ENCODE measurements around the gene CBR3. TPM values are rescaled to one million over a fixed set of nuclear protein-coding genes. Genes with fewer than 3 reads are reported as not detected.

Gene CBR3
- total RNA-seq (11.1 and 11.3 TPM in 2 replicates), polyA plus RNA-seq (1.0 and 1.9 TPM in 2 replicates), polyA minus RNA-seq (4.3 and 7.8 TPM in 2 replicates)
- total RNA-seq (2013): 4.8 TPM

- H3K4me3 Mint-ChIP-seq: peak within 1 kb of the TSS; percentile 90
- TF ChIP-seq EZH2 (IDR thresholded peaks at IDR 0.05; ENCODE audit: borderline replicate concordance, insufficient read depth, low read depth, low read length, poor library complexity, severe bottlenecking): no peak
- TF ChIP-seq, protein P1, sequence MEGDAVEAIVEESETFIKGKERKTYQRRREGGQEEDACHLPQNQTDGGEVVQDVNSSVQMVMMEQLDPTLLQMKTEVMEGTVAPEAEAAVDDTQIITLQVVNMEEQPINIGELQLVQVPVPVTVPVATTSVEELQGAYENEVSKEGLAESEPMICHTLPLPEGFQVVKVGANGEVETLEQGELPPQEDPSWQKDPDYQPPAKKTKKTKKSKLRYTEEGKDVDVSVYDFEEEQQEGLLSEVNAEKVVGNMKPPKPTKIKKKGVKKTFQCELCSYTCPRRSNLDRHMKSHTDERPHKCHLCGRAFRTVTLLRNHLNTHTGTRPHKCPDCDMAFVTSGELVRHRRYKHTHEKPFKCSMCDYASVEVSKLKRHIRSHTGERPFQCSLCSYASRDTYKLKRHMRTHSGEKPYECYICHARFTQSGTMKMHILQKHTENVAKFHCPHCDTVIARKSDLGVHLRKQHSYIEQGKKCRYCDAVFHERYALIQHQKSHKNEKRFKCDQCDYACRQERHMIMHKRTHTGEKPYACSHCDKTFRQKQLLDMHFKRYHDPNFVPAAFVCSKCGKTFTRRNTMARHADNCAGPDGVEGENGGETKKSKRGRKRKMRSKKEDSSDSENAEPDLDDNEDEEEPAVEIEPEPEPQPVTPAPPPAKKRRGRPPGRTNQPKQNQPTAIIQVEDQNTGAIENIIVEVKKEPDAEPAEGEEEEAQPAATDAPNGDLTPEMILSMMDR (IDR thresholded peaks at IDR 0.05): no peak
- Histone ChIP-seq H3K4me3 (ENCODE audit: control extremely low read depth in 1 of 5, extremely low read depth in 1 of 5, insufficient read depth in 1 of 5, low read depth in 2 of 5, low read length in 4 of 5) (peak within 1 kb of the TSS; percentile 71 to 89 (median 76)), H4K20me1 (ENCODE audit: control insufficient read depth, insufficient read depth, low read length, poor library complexity, severe bottlenecking) (no peaks in the 10 kb centered on the region), H2AFZ (ENCODE audit: insufficient read depth, low read depth, low read length, poor library complexity, severe bottlenecking) (peak within 1 kb of the TSS; percentile 78), H3K9ac (ENCODE audit: low read length) (peak within 1 kb of the TSS; percentile 75), H3K27ac (ENCODE audit: low read length in 2 of 2) (peak within 1 kb of the TSS; percentile 41 to 62), H3K4me2 (replicated peaks; ENCODE audit: low read depth, low read length, poor library complexity, severe bottlenecking) (peak within 1 kb of the TSS; percentile 85), H3K79me2 (ENCODE audit: control insufficient read depth, insufficient read depth, low read length) (no peaks in the 10 kb centered on the region), H3K27me3 (replicated peaks in 1 of 4; ENCODE audit: control extremely low read depth in 1 of 4, control insufficient read depth in 3 of 4, insufficient read depth in 4 of 4, low read length in 3 of 4) (peaks cover 0 to 3% (median 0%) of the 10 kb centered on the region in 4 experiments), H3K36me3 (replicated peaks in 1 of 2; ENCODE audit: control extremely low read depth in 1 of 2, control insufficient read depth in 1 of 2, extremely low read depth in 1 of 2, insufficient read depth in 2 of 2, low read length in 1 of 2) (peaks cover 0 to 3% of the 10 kb centered on the region in 2 experiments), H3K4me1 (ENCODE audit: control insufficient read depth in 2 of 2, insufficient read depth in 2 of 2, low read length in 2 of 2) (peaks cover 21 to 29% of the 10 kb centered on the region in 2 donors), H3K9me3 (ENCODE audit: control extremely low read depth in 1 of 3, control insufficient read depth in 2 of 3, insufficient read depth in 1 of 3, low read length in 2 of 3) (no peaks in the 10 kb centered on the region)
- under 1% methylated on average over 53 of the region's 53 CpGs for WGBS (ENCODE audit: insufficient coverage)
- CTCF ChIA-PET: interaction anchor here (0.8 to 2.1 kb wide), 3 partner anchors 12 to 18 kb away, joined by 3 to 6 read pairs (median 4); no protein-coding TSS in a partner anchor
- peak within 1 kb of the TSS; percentile 90 for H3K27ac Mint-ChIP-seq
- ATAC-seq (ENCODE audit: low read depth) (peak; percentile 26), DNase-seq (peak; percentile 63)
- POLR2A ChIA-PET: interaction anchor here (1.1 to 1.9 kb wide), 3 partner anchors 21 to 119 kb away, joined by 3 to 11 read pairs (median 9); partner anchors contain the start of gene SETD4
- H3K27me3 Mint-ChIP-seq: no peaks in the 10 kb centered on the region
- no peaks in the 10 kb centered on the region for H3K9me3 Mint-ChIP-seq (ENCODE audit: insufficient read depth)
- intact Hi-C loops (cut with micrococcal nuclease): loop anchor here (1.0 kb wide), 1 partner anchor 21 kb away; the partner anchor contains the start of gene DOP1B
- H3K4me1 Mint-ChIP-seq: peaks cover 36% of the 10 kb centered on the region
Observed at GRCh38 chr21:36134803-36135390, at the start of gene CBR3. TSS of gene CBR3 (plus strand) at chr21:36135079. CDS start at chr21:36135193, 114 bp downstream.
